ENCODE measurements around the gene SSBP4.

Gene SSBP4

DNA sequence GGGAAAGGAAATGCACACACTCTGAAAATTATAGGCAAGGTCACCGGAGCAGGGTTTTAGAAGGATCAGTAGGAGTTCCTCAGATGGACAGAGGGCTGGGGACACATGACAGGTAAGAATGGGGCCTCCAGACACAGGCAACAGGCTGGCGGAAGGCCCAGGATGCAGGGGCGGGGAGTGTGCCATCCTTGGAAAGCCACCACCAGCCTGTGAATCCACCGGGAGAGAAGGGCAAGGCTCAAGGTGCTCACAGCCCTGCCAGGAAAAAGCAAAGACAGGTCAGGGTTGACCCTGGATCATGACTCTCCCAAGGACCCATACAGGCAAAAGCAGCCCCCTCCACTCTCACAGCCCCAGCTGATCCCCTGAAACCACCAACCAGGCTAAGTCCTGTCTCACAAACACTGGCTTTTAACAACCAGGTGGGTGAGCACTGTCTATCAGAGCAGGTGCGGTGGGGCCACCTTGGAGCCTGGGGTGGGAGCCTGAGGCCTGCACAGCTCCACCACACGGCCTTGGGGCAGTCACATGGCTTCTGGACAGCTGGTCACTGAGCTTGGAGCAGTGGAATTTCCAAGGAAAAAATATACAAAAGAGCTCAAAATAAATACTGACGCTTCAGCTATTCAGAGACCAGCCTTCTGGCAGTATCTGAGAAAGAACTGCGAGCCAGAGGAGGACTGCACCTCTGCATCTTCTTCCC lies 54.0 kb downstream of the SSBP4 start:
- DNase-seq: no peak

GRCh38 chr19:18473706-18474087 lies 54.5 kb downstream of the SSBP4 start:
- DNase-seq: no peak

DNA sequence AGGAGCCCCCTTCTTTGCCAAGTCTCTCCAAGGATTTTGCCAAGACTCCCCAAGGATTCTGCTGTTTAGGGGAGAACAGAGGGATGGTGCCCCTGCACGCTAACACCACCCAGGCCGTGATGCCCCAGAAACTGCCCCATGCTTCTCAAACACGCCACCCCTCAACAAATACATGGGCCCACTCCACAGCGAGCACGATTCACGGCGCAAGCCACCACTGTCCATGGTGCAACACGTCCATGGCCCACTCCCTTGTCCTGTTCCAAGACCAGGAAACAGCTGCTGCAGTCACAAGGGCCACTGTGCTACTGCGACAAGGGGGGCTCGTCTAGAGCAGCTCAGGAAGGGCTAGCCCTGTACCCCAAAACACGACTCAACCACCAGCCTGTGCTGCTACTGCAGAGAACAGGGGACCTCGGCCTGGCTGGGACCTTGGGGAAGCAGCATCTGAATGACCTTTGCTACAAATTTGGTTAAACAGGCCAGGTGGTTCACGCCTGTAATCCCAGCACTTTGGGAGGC lies 55.2 kb downstream of the SSBP4 start:
- DNase-seq: no peak

- DNase-seq: no peak
These were observed 55.8 kb downstream of the SSBP4 start for GRCh38 chr19:18475004-18475453.

GRCh38 chr19:18475762-18476331 lies 56.6 kb downstream of the SSBP4 start:
- DNase-seq: no peak

GRCh38 chr19:18476507-18477041 lies 57.4 kb downstream of the SSBP4 start:
- DNase-seq: no peak

DNA sequence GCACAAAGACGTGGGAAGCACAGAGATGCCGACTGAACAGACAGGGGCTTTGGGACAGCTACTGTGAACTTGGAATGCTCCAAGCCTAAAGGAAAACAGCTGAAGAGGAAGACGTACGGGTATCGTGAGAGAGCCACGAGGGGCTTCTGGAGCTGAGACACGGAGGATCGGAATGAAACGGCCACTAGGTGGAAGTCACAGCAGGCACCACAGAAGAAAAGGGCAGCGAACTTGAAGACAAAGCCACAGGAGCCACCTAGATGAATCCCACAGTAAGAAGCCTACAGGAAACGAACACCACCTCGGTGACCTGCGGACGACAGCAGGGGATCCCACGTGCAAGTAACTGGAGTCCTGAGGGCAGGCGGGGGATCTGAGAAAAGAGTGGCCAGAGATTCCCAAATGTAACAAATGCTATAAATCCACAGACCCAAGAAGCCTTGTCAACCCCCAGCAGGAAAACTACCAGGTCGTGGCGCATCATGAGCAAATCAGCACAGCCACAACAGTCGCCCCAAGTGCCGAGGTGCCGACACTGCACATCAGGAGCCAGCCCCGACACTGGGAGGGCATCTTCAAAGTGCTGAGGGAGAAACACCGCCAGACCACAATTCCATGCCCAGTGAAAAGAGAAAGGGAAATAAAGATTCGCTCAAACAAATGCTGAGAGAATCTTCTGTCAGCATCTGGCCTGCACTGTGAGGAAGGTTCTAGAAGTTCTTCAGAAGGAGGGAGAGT lies 58.0 kb downstream of the SSBP4 start:
- no peak for DNase-seq

GRCh38 chr19:18477974-18478373 lies 58.8 kb downstream of the SSBP4 start:
- no peak for DNase-seq

DNA sequence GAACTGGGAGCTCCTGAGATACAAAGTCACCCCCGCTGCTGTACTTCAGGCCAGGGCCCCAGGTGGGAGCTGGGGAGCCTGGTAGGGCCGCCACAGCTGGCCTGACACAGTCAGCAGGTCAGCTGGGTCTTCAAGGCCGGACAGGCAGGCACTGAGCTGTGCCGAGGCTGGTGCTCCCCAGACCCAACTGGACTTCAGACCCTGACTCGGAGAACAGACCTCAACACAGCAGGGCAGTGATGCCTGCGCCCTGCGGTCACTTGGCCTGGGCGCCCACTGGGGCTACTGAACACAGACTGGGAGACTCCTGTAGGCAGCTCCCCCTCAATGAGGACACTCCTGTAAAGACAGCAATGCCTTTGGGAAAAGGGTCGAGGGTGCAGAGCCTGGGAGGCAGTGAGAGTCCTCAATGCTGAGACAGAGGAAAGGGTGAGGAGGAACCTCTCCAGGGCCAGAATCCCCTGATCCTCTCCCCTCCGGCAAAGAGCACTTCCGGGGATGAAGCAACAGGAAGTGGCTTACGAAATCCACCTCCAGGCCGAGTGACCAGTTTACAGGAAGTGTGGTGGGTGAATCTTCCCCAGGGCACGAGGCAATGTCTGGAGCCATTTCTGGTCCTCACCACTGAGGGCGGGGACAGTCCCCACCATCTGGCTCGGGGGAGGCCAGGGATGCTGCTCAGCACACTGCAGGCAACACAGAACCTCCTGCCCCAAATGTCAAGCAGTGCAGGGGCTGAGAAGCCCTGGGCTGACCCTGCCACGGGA lies 59.5 kb downstream of the SSBP4 start:
- DNase-seq: peak; percentile 31

GRCh38 chr19:18480006-18480691 lies 61.0 kb downstream of the SSBP4 start:
- DNase-seq: no peak

DNA sequence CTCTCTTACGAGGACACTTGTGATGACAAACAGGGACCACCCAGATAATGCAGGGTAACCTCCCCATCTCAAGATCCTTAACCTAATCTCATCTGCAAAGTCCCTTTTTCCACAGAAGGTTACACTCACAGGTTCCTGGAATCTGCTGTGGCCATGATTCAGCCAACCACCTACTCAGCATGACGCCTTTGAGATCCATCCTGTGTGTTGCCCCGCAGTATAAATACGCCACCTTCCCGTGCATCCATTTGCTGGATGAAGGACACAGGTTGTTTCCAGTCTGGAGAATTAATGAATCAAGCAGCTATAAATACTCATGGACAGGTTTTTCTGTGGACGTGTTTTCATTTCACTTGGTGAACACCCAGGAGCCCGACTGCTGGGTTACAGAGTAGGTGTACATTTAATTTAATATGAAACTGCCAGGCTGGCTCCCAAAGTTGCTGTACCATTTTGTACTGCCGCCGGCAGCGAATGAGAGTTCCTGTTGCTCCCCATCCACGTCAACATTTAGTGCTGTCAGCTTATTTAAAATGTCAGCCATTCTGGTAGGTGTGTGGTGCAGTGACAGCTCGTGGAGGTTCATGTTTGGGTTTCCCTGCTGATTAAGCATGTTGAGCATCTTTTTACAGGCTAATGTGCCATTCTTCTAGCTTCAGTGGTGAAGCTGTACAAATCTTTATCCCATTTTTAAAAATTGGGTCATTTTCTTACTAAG lies 62.5 kb downstream of the SSBP4 start:
- DNase-seq: no peak

DNA sequence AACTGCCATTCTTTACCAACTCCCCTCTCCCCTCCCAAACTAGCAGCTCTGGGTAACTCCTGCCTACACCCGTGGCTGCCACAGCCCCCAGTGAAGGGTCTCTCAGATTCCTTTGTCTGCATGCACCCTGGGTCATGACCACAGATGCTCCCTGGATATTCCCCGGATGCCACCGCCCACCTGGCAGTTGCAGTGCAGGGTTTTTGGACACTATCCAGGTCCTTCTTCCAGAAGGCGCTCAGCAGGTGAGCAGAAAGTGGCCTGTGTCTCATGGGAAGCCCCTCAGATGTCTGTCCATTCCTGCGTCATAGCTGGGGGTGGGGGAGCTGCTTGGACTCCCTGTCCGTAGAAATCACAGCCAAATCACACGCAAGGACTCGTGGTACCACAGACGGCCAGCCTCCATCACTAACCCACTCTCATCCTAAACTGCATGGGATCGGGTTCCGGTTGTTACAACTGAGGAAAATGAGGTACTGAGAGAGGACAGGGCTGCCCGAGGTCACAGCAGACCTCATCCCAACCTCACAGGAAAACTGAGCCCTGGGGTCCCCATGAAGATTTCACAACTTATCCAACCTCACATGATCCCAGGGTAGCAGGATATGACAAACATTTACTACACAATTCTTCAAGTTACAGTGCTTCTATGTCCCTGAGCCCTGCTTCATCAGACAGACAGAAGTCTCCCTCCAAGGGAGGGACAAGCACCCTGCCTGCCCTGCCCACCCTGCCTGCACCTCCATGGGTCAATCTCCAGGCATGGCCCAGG lies 64.1 kb downstream of the SSBP4 start:
- DNase-seq: no peak
